GM12878 (cell line): ENCODE measurements around the gene TM7SF3. TPM values are rescaled to one million over a fixed set of nuclear protein-coding genes. Genes with fewer than 3 reads are reported as not detected.

Source experiments
- ATAC-seq: fragments of 200-7000 bp; cut with Tn5 transposase; 3 replicates; pipeline ENCODE4 v1.9.1; 2020; ENCODE audit warnings: mild to moderate bottlenecking, moderate library complexity
- BruUV-seq: library from RNA; stranded (reverse); fragments of 400-500 nt; replicated peaks from 2 replicates; lab custom pipeline; 2021; lab: Mats Ljungman, UMichigan
- CTCF ChIA-PET: fragments of 300-600 bp; sonication (Branson Sonifier 250); formaldehyde crosslinking; extraction: SDS; loops from one replicate; lab custom pipeline; 2021; ENCODE audit warnings: inconsistent platforms; lab: Yijun Ruan, JAX
- POLR2A ChIA-PET: fragments of 350-600 bp; formaldehyde crosslinking; extraction: SDS; loops from one replicate; lab custom pipeline; 2021; ENCODE audit warnings: inconsistent platforms; lab: Charles Lee
- RAD21 ChIA-PET: fragments of 300-600 bp; sonication (Branson Sonifier 250); formaldehyde crosslinking; loops from one replicate; lab custom pipeline; 2023; ENCODE audit warnings: antibody characterized with exemption; ENCODE audit not compliant: unreplicated experiment; lab: Charles Lee
- SMC1A ChIA-PET: fragments of 300-600 bp; sonication (Branson Sonifier 250); formaldehyde crosslinking; loops from one replicate; lab custom pipeline; 2023; ENCODE audit not compliant: unreplicated experiment, uncharacterized antibody; lab: Charles Lee
- DNase-seq: peaks from one replicate; pipeline ENCODE4 v3.0.0-alpha.2; 2011; ENCODE audit warnings: low read depth, low spot score
- FAIRE-seq: peaks from 3 replicates; lab custom pipeline; 2011; peaks lifted over from hg19 to GRCh38; lab: Jason Lieb, UNC
- H2AFZ ChIP-seq: 2 replicates; pipeline ENCODE4 v1.6.0; 2011; ENCODE audit warnings: low read depth, low read length, control low read depth; ENCODE audit not compliant: control insufficient read depth
- H3K27ac ChIP-seq: 2 replicates; pipeline ENCODE4 v1.5.1; 2011; ENCODE audit warnings: control low read depth; ENCODE audit not compliant: control insufficient read depth, insufficient read depth
- H3K27me3 ChIP-seq, 2 experiments: replicated peaks in 1 of 2; 2 replicates each; pipeline versions ENCODE4 v1.6.0 to v1.6.1; 2011; ENCODE audit warnings: low read length in 1 of 2; ENCODE audit not compliant: control insufficient read depth in 2 of 2, insufficient read depth in 2 of 2
- H3K36me3 ChIP-seq, 2 experiments: 2 replicates each; pipeline ENCODE4 v1.5.1; 2011; ENCODE audit warnings: low read length in 1 of 2; ENCODE audit not compliant: control insufficient read depth in 2 of 2, insufficient read depth in 2 of 2
- H3K4me1 ChIP-seq: 2 replicates; pipeline ENCODE4 v1.6.1; 2011; ENCODE audit warnings: mild to moderate bottlenecking, low read length, moderate library complexity, mixed read lengths; ENCODE audit not compliant: control insufficient read depth, insufficient read depth
- H3K4me2 ChIP-seq: 2 replicates; pipeline ENCODE4 v1.6.0; 2011; ENCODE audit warnings: control low read depth; ENCODE audit not compliant: control insufficient read depth, insufficient read depth
- H3K4me3 ChIP-seq: fragments of 200-600 bp; sonication (generic); 2 replicates; pipeline ENCODE4 v1.5.1; 2016
- H3K79me2 ChIP-seq: 2 replicates; pipeline ENCODE4 v1.6.0; 2011; ENCODE audit warnings: low read length; ENCODE audit not compliant: control insufficient read depth, insufficient read depth
- H3K9ac ChIP-seq: 2 replicates; pipeline ENCODE4 v1.8.0; 2011; ENCODE audit warnings: low read length, control low read depth, mixed read lengths; ENCODE audit not compliant: control insufficient read depth, insufficient read depth
- H3K9me3 ChIP-seq: replicated peaks from 3 replicates; pipeline ENCODE4 v1.5.1; 2011; ENCODE audit warnings: mild to moderate bottlenecking, low read length; ENCODE audit not compliant: control insufficient read depth, insufficient read depth
- H4K20me1 ChIP-seq: 2 replicates; pipeline ENCODE4 v1.6.0; 2011; ENCODE audit not compliant: control insufficient read depth, insufficient read depth
- BCL11A ChIP-seq: IDR thresholded peaks from 2 replicates; pipeline ENCODE4 v1.6.1; 2011; ENCODE audit warnings: low read depth, low read length
- CBX3 ChIP-seq: fragments of 200-600 bp; sonication (generic); IDR thresholded peaks from 2 replicates; pipeline ENCODE4 v1.6.1; 2016; ENCODE audit warnings: low read depth, borderline replicate concordance
- CHD1 ChIP-seq: IDR thresholded peaks from 2 replicates; pipeline ENCODE4 v1.6.1; 2012; ENCODE audit warnings: low read depth, low read length, improper control_type of control experiment
- JUNB ChIP-seq: IDR thresholded peaks from 2 replicates; pipeline ENCODE4 v1.6.1; 2016; ENCODE audit warnings: antibody characterized with exemption, mild to moderate bottlenecking
- KAT2A ChIP-seq: conservative IDR thresholded peaks from 2 replicates; pipeline ENCODE4 v1.6.1; 2011; ENCODE audit warnings: low read depth, low read length; ENCODE audit not compliant: control insufficient read depth
- NR2C1 ChIP-seq: fragments of 450-650 bp; IDR thresholded peaks from 2 replicates; pipeline ENCODE4 v1.6.1; 2017; ENCODE audit warnings: antibody characterized with exemption, mild to moderate bottlenecking, moderate library complexity
- RCOR1 ChIP-seq: conservative IDR thresholded peaks from 2 replicates; pipeline ENCODE4 v1.6.1; 2012; ENCODE audit warnings: low read depth, low read length, improper control_type of control experiment
- SIN3A ChIP-seq: IDR thresholded peaks from 2 replicates; pipeline ENCODE4 v1.6.1; 2012; ENCODE audit warnings: low read depth, low read length, improper control_type of control experiment
- SKIL ChIP-seq: fragments of 450-650 bp; IDR thresholded peaks from 2 replicates; pipeline ENCODE4 v1.6.1; 2017; ENCODE audit warnings: mild to moderate bottlenecking, low read depth, inconsistent platforms; ENCODE audit not compliant: poor library complexity, severe bottlenecking
- SREBF2 ChIP-seq: IDR thresholded peaks from 2 replicates; pipeline ENCODE4 v1.6.1; 2012; ENCODE audit warnings: mild to moderate bottlenecking, low read length
- TARDBP ChIP-seq: IDR thresholded peaks from 2 replicates; pipeline ENCODE4 v1.6.1; 2016; ENCODE audit warnings: borderline replicate concordance
- TCF3 ChIP-seq: IDR thresholded peaks from 2 replicates; pipeline ENCODE4 v1.6.1; 2012; ENCODE audit warnings: low read depth, mild to moderate bottlenecking, low read length, borderline replicate concordance; ENCODE audit not compliant: insufficient read depth
- ZSCAN29 ChIP-seq: fragments of 450-650 bp; IDR thresholded peaks from 2 replicates; pipeline ENCODE4 v1.6.1; 2017; ENCODE audit warnings: mild to moderate bottlenecking, moderate library complexity
- WGBS: methylation state at CpG from one replicate; pipeline ENCODE4 v1.1.6; 2016; ENCODE audit warnings: low lambda C conversion rate; ENCODE audit not compliant: insufficient replicate concordance, insufficient coverage; ENCODE audit errors: missing lambda C conversion rate; 5-methylcytosine and 5-hydroxymethylcytosine counted together
- in situ Hi-C: fragments of 300-500 bp; cut with MboI; formaldehyde crosslinking; loops from 9 replicates; pipeline ENCODE4 v1.14.3; 2018; ENCODE audit warnings: mixed read lengths
- intact Hi-C: fragments of 100-400 bp; cut with micrococcal nuclease; formaldehyde crosslinking; loops from one replicate; pipeline ENCODE4 v1.14.2; 2022; ENCODE audit not compliant: unreplicated experiment
- polyA plus RNA-seq, 11 experiments: library from polyadenylated mRNA; depleted of rRNA in 4 of 11; unstranded in 6 of 11; stranded (reverse) in 5 of 11; fragments of >200 nt; fragmentation: Nextera tagmentation in 4 of 11; fragmentation: Illumina TruSeq in 1 of 11; extraction: Ambion mirVana in 4 of 11; extraction: Trizol in 1 of 11; gene quantifications; 1 replicate in 1 of 11; 2 replicates in 10 of 11; pipeline versions ENCODE4 v1.2.1 to v1.2.3, GENCODE V29; 2011 to 2016; ENCODE audit warnings: inconsistent platforms in 2 of 11, missing spikeins in 2 of 11, low read depth in 1 of 11
- total RNA-seq, 4 experiments: library from RNA; depleted of rRNA in 3 of 4; stranded (reverse); fragments of >200 nt in 3 of 4; fragmentation: Illumina TruSeq in 1 of 4; extraction: Trizol in 1 of 4; gene quantifications; 2 replicates each; pipeline versions ENCODE4 v1.2.1 to v1.2.3, GENCODE V29; 2013 to 2021
- TF ChIP-seq, protein P1 (sequence below): IDR thresholded peaks from 2 replicates; pipeline ENCODE4 v1.6.1; 2012; ENCODE audit warnings: mild to moderate bottlenecking, low read depth, low read length
- TF ChIP-seq, protein P2 (sequence below): fragments of 450-650 bp; IDR thresholded peaks from 2 replicates; pipeline ENCODE4 v1.6.1; 2017; ENCODE audit warnings: borderline replicate concordance
- TF ChIP-seq, protein P3 (sequence below): IDR thresholded peaks from 2 replicates; pipeline ENCODE4 v1.6.1; 2012; ENCODE audit warnings: low read depth, low read length, improper control_type of control experiment

The TM7SF3 gene
- total and polyA plus RNA-seq, 10 of the 15 experiments (the other 5 are each of a cell fraction or from before 2014, with no cell fraction given) = 31.4 to 341 (median 74.8) TPM

DNA sequence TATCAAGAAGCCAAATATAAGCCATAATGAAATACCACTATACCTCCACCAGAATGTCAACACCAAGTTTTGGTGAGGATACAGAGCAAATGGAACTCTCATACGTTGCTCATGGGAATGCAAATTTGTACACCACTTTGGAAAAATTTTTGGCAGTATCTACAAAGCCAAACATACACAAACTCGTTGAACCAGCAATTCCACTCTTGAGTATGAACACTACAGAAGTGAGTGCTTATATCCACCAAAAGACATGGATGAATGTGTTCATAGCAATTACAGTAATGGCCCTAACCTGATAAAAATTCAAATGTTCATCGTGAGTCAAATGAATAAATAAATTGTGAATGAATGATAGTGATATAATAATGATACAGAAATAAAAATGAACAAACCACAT is 43.4 kb upstream of the TM7SF3 start:
- RAD21 ChIA-PET = no interaction called here
- no peak for ATAC-seq
- H3K27ac ChIP-seq = no peak overlapping the region
- no peak overlapping the region for H3K4me3 ChIP-seq
- no peak overlapping the region for H3K4me2 ChIP-seq
- no peaks in the 10 kb centered on the region for H3K79me2 ChIP-seq
- H3K9ac ChIP-seq = no peak overlapping the region
- no peak for DNase-seq
- H3K4me1 ChIP-seq = no peaks in the 10 kb centered on the region
- POLR2A ChIA-PET = no interaction called here
- no peaks in the 10 kb centered on the region for H3K27me3 ChIP-seq
- TF ChIP-seq KAT2A = no peak
- TF ChIP-seq, protein P1, sequence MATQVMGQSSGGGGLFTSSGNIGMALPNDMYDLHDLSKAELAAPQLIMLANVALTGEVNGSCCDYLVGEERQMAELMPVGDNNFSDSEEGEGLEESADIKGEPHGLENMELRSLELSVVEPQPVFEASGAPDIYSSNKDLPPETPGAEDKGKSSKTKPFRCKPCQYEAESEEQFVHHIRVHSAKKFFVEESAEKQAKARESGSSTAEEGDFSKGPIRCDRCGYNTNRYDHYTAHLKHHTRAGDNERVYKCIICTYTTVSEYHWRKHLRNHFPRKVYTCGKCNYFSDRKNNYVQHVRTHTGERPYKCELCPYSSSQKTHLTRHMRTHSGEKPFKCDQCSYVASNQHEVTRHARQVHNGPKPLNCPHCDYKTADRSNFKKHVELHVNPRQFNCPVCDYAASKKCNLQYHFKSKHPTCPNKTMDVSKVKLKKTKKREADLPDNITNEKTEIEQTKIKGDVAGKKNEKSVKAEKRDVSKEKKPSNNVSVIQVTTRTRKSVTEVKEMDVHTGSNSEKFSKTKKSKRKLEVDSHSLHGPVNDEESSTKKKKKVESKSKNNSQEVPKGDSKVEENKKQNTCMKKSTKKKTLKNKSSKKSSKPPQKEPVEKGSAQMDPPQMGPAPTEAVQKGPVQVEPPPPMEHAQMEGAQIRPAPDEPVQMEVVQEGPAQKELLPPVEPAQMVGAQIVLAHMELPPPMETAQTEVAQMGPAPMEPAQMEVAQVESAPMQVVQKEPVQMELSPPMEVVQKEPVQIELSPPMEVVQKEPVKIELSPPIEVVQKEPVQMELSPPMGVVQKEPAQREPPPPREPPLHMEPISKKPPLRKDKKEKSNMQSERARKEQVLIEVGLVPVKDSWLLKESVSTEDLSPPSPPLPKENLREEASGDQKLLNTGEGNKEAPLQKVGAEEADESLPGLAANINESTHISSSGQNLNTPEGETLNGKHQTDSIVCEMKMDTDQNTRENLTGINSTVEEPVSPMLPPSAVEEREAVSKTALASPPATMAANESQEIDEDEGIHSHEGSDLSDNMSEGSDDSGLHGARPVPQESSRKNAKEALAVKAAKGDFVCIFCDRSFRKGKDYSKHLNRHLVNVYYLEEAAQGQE = no peak
- TF ChIP-seq CBX3 = no peak
- TF ChIP-seq ZSCAN29 = no peak
- TF ChIP-seq SKIL = no peak
- TF ChIP-seq SREBF2 = no peak
- no peak for TF ChIP-seq RCOR1
- TF ChIP-seq, protein P2, sequence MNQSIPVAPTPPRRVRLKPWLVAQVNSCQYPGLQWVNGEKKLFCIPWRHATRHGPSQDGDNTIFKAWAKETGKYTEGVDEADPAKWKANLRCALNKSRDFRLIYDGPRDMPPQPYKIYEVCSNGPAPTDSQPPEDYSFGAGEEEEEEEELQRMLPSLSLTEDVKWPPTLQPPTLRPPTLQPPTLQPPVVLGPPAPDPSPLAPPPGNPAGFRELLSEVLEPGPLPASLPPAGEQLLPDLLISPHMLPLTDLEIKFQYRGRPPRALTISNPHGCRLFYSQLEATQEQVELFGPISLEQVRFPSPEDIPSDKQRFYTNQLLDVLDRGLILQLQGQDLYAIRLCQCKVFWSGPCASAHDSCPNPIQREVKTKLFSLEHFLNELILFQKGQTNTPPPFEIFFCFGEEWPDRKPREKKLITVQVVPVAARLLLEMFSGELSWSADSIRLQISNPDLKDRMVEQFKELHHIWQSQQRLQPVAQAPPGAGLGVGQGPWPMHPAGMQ = no peak
- TF ChIP-seq SIN3A = no peak
- TF ChIP-seq TARDBP = no peak
- no peak for TF ChIP-seq TCF3
- TF ChIP-seq CHD1 = no peak
- no peak for TF ChIP-seq JUNB
- no peak for TF ChIP-seq BCL11A
- TF ChIP-seq NR2C1 = no peak
- TF ChIP-seq, protein P3, sequence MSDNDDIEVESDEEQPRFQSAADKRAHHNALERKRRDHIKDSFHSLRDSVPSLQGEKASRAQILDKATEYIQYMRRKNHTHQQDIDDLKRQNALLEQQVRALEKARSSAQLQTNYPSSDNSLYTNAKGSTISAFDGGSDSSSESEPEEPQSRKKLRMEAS = no peak
- no peaks in the 10 kb centered on the region for H4K20me1 ChIP-seq
- 50% methylated on average over 3 of the region's 3 CpGs for WGBS
- FAIRE-seq = no peak
- H2AFZ ChIP-seq = no peak overlapping the region
- intact Hi-C loops = no loop called here
- SMC1A ChIA-PET = no interaction called here
- CTCF ChIA-PET = interaction anchor here (1.0 to 1.2 kb wide), 2 partner anchors 18 to 327 kb away, joined by 3 read pairs; no protein-coding TSS in a partner anchor
- H3K36me3 ChIP-seq = no peaks in the 10 kb centered on the region; a peak in 1 of 4 replicates
- in situ Hi-C loops = no loop called here
- peaks cover 6% of the 10 kb centered on the region for H3K9me3 ChIP-seq
- BruUV-seq = no TSS peak
